NT2/D1 (cell line): ENCODE results near the gene PARP8.

Experiments used
- DNase-seq: peaks from one replicate; pipeline ENCODE4 v3.0.0-alpha.2; 2011; ENCODE audit warnings: low read depth, low spot score
- H3K27me3 ChIP-seq: 2 replicates; pipeline ENCODE4 v1.6.0; 2011; ENCODE audit warnings: mild to moderate bottlenecking; ENCODE audit not compliant: insufficient read length, insufficient read depth
- H3K36me3 ChIP-seq: 2 replicates; pipeline ENCODE4 v1.6.1; 2011; ENCODE audit warnings: mild to moderate bottlenecking, low read length, mixed read lengths; ENCODE audit not compliant: insufficient read depth, insufficient read length
- H3K4me1 ChIP-seq: 2 replicates; pipeline ENCODE4 v1.5.1; 2011; ENCODE audit not compliant: insufficient read depth, insufficient read length
- H3K4me3 ChIP-seq: 2 replicates; pipeline ENCODE4 v1.5.1; 2011; ENCODE audit warnings: low read depth; ENCODE audit not compliant: insufficient read length
- H3K9ac ChIP-seq: 2 replicates; pipeline ENCODE4 v1.6.0; 2011; ENCODE audit warnings: low read depth; ENCODE audit not compliant: insufficient read length
- H3K9me3 ChIP-seq: 2 replicates; pipeline ENCODE4 v1.5.1; 2011; ENCODE audit warnings: mild to moderate bottlenecking, low read length; ENCODE audit not compliant: insufficient read depth
- SUZ12 ChIP-seq: IDR thresholded peaks from 2 replicates; pipeline ENCODE4 v1.6.1; 2011; ENCODE audit not compliant: insufficient read length, insufficient read depth; ENCODE audit errors: extremely low read depth
- YY1 ChIP-seq: IDR thresholded peaks from 2 replicates; pipeline ENCODE4 v1.6.1; 2011; ENCODE audit not compliant: insufficient read length, insufficient read depth
- ZNF274 ChIP-seq: IDR thresholded peaks from 2 replicates; pipeline ENCODE4 v1.6.1; 2011; ENCODE audit warnings: mild to moderate bottlenecking, low read depth, low read length

Gene PARP8

GRCh38 chr5:50832657-50833284, 166.3 kb downstream of the PARP8 start:
- no peaks in the 10 kb centered on the region for H3K27me3 ChIP-seq
- no peaks in the 10 kb centered on the region for H3K4me1 ChIP-seq
- DNase-seq = no peak
- H3K9ac ChIP-seq = no peak overlapping the region
- H3K9me3 ChIP-seq = no peaks in the 10 kb centered on the region
- H3K36me3 ChIP-seq = peaks cover 6% of the 10 kb centered on the region
- TF ChIP-seq ZNF274 = no peak
- TF ChIP-seq SUZ12 = no peak
- no peak for TF ChIP-seq YY1
- no peak overlapping the region for H3K4me3 ChIP-seq

GRCh38 chr5:50836356-50836755, 169.9 kb downstream of the PARP8 start:
- no peak for TF ChIP-seq ZNF274
- TF ChIP-seq YY1 = no peak
- TF ChIP-seq SUZ12 = no peak
- no peak for DNase-seq
- Histone ChIP-seq H3K4me3 (no peak overlapping the region), H3K27me3 (no peaks in the 10 kb centered on the region), H3K9me3 (no peaks in the 10 kb centered on the region), H3K36me3 (no peaks in the 10 kb centered on the region), H3K4me1 (no peaks in the 10 kb centered on the region), H3K9ac (no peak overlapping the region)

GRCh38 chr5:50839472-50839871, 173.0 kb downstream of the PARP8 start:
- Histone ChIP-seq H3K36me3 (no peaks in the 10 kb centered on the region), H3K4me1 (no peaks in the 10 kb centered on the region), H3K9me3 (no peaks in the 10 kb centered on the region), H3K4me3 (no peak overlapping the region), H3K9ac (no peak overlapping the region), H3K27me3 (no peaks in the 10 kb centered on the region)
- TF ChIP-seq SUZ12 (no peak), ZNF274 (no peak), YY1 (no peak)
- no peak for DNase-seq

GRCh38 chr5:50843091-50843490, 176.7 kb downstream of the PARP8 start:
- H3K4me1 ChIP-seq = no peaks in the 10 kb centered on the region
- no peaks in the 10 kb centered on the region for H3K36me3 ChIP-seq
- H3K4me3 ChIP-seq = no peak overlapping the region
- no peak overlapping the region for H3K9ac ChIP-seq
- H3K27me3 ChIP-seq = no peaks in the 10 kb centered on the region
- no peak for DNase-seq
- no peak for TF ChIP-seq ZNF274
- no peak for TF ChIP-seq SUZ12
- no peak for TF ChIP-seq YY1
- no peaks in the 10 kb centered on the region for H3K9me3 ChIP-seq

- no peak for TF ChIP-seq YY1
- TF ChIP-seq SUZ12 = no peak
- TF ChIP-seq ZNF274 = no peak
- Histone ChIP-seq H3K36me3 (no peaks in the 10 kb centered on the region), H3K4me3 (no peak overlapping the region), H3K4me1 (no peaks in the 10 kb centered on the region), H3K9me3 (no peaks in the 10 kb centered on the region), H3K9ac (no peak overlapping the region), H3K27me3 (no peaks in the 10 kb centered on the region)
- no peak for DNase-seq
Observed at GRCh38 chr5:50846261-50846660, 179.8 kb downstream of the PARP8 start.

- Histone ChIP-seq H3K4me1 (no peaks in the 10 kb centered on the region), H3K36me3 (no peaks in the 10 kb centered on the region), H3K4me3 (no peak overlapping the region), H3K27me3 (no peaks in the 10 kb centered on the region), H3K9ac (no peak overlapping the region), H3K9me3 (no peaks in the 10 kb centered on the region)
- TF ChIP-seq YY1 (no peak), ZNF274 (no peak), SUZ12 (no peak)
- no peak for DNase-seq
Observed at GRCh38 chr5:50849554-50849953, 183.1 kb downstream of the PARP8 start.

GRCh38 chr5:50853151-50853550, 186.7 kb downstream of the PARP8 start:
- Histone ChIP-seq H3K9me3 (no peaks in the 10 kb centered on the region), H3K9ac (no peak overlapping the region), H3K4me3 (no peak overlapping the region), H3K27me3 (no peaks in the 10 kb centered on the region), H3K4me1 (no peaks in the 10 kb centered on the region), H3K36me3 (no peaks in the 10 kb centered on the region)
- TF ChIP-seq SUZ12 (no peak), YY1 (no peak), ZNF274 (no peak)
- no peak for DNase-seq

GRCh38 chr5:50854082-50854481, 187.6 kb downstream of the PARP8 start:
- H3K9ac ChIP-seq = no peak overlapping the region
- no peaks in the 10 kb centered on the region for H3K27me3 ChIP-seq
- H3K4me1 ChIP-seq = no peaks in the 10 kb centered on the region
- H3K36me3 ChIP-seq = no peaks in the 10 kb centered on the region
- TF ChIP-seq SUZ12 (no peak), ZNF274 (no peak), YY1 (no peak)
- H3K4me3 ChIP-seq = no peak overlapping the region
- no peak for DNase-seq
- no peaks in the 10 kb centered on the region for H3K9me3 ChIP-seq
